K562 (cell line): ENCODE results near the gene HNRNPA3. TPM values are rescaled to one million over a fixed set of nuclear protein-coding genes. Genes with fewer than 3 reads are reported as not detected.

ENCODE experiments used
- ARNT ChIP-seq, 2 experiments: fragments of 450-650 bp; IDR thresholded peaks; 2 replicates each; pipeline ENCODE4 v1.6.1; 2016; ENCODE audit warnings: mild to moderate bottlenecking in 1 of 2
- DDX20 ChIP-seq: fragments of 450-650 bp; IDR thresholded peaks from 2 replicates; pipeline ENCODE4 v1.6.1; 2016; ENCODE audit warnings: missing genetic modification characterization, low read depth, mild to moderate bottlenecking, missing compliant biosample characterization, moderate library complexity
- DIDO1 ChIP-seq: fragments of 450-650 bp; IDR thresholded peaks from 2 replicates; pipeline ENCODE4 v1.6.1; 2016; ENCODE audit warnings: low read depth, missing biosample characterization, missing genetic modification characterization
- EWSR1 ChIP-seq: fragments of 450-650 bp; IDR thresholded peaks from 2 replicates; pipeline ENCODE4 v1.6.1; 2018; ENCODE audit warnings: borderline replicate concordance, mild to moderate bottlenecking, low read depth, moderate library complexity; ENCODE audit not compliant: partially characterized antibody
- FOXJ2 ChIP-seq: fragments of 200-800 bp; sonication (Bioruptor generic); IDR thresholded peaks from 2 replicates; pipeline ENCODE4 v1.6.1; 2016; ENCODE audit warnings: missing genetic modification characterization, missing compliant biosample characterization
- HDAC1 ChIP-seq, 2 experiments: fragments of 450-650 bp; IDR thresholded peaks; 2 replicates each; pipeline ENCODE4 v1.6.1; 2016 to 2017; ENCODE audit warnings: inconsistent platforms in 1 of 2, mild to moderate bottlenecking in 1 of 2, moderate library complexity in 1 of 2
- MTA1 ChIP-seq: fragments of 450-650 bp; IDR thresholded peaks from 2 replicates; pipeline ENCODE4 v1.6.1; 2017; ENCODE audit warnings: borderline replicate concordance
- NFYB ChIP-seq: IDR thresholded peaks from 2 replicates; pipeline ENCODE4 v1.6.1; 2011; ENCODE audit warnings: mild to moderate bottlenecking, moderate library complexity; ENCODE audit not compliant: insufficient read length; ENCODE audit errors: extremely low read depth
- SRF ChIP-seq, 2 experiments: fragments of 250-450, 450-650 bp in 1 of 2; sonication (Bioruptor Pico) in 1 of 2; sonication (generic) in 1 of 2; formaldehyde crosslinking; IDR thresholded peaks; 2 replicates each; pipeline versions ENCODE4 v1.5.0 to v1.5.1; 2020 to 2022; ENCODE audit warnings: mild to moderate bottlenecking in 1 of 2, missing genetic modification reagents in 1 of 2
- TCF7 ChIP-seq: sonication (generic); IDR thresholded peaks from 2 replicates; pipeline ENCODE4 v1.6.1; 2016; ENCODE audit warnings: antibody characterized with exemption, borderline replicate concordance
- ZNF41 ChIP-seq: fragments of 250-450 bp; sonication (Bioruptor Pico); conservative IDR thresholded peaks from 2 replicates; pipeline ENCODE4 v1.4.0; 2020; ENCODE audit warnings: mild to moderate bottlenecking
- ZNF583 ChIP-seq: fragments of 250-450 bp; sonication (Bioruptor Pico); IDR thresholded peaks from 2 replicates; pipeline ENCODE4 v1.4.0; 2020
- polyA plus RNA-seq, 8 experiments: library from polyadenylated mRNA; depleted of rRNA in 4 of 8; stranded (reverse) in 5 of 8; unstranded in 3 of 8; fragments of >200 nt; fragmentation: Nextera tagmentation in 2 of 8; fragmentation: Illumina TruSeq in 1 of 8; extraction: Ambion mirVana in 2 of 8; extraction: Trizol in 1 of 8; gene quantifications; 2 replicates each; pipeline versions ENCODE4 v1.2.1 to v1.2.3, GENCODE V29; 2011 to 2014; ENCODE audit warnings: inconsistent platforms in 1 of 8, missing spikeins in 1 of 8
- total RNA-seq, 7 experiments: library from RNA; depleted of rRNA in 6 of 7; stranded (reverse); fragments of >200 nt in 6 of 7; fragmentation: Illumina TruSeq in 2 of 7; extraction: Trizol in 2 of 7; gene quantifications; 2 replicates each; pipeline versions ENCODE4 v1.2.1 to v1.2.3, GENCODE V29; 2011 to 2021; ENCODE audit warnings: low replicate concordance in 1 of 7
- TF ChIP-seq, protein P1 (sequence below): fragments of 450-650 bp; formaldehyde crosslinking; IDR thresholded peaks from 2 replicates; pipeline ENCODE4 v1.4.0; 2022; ENCODE audit warnings: missing genetic modification characterization

HNRNPA3 gene
- total and polyA plus RNA-seq, 9 of the 15 experiments (the other 6 are each of a cell fraction or from before 2014, with no cell fraction given), result 72.8 to 428 (median 192) TPM

DNA sequence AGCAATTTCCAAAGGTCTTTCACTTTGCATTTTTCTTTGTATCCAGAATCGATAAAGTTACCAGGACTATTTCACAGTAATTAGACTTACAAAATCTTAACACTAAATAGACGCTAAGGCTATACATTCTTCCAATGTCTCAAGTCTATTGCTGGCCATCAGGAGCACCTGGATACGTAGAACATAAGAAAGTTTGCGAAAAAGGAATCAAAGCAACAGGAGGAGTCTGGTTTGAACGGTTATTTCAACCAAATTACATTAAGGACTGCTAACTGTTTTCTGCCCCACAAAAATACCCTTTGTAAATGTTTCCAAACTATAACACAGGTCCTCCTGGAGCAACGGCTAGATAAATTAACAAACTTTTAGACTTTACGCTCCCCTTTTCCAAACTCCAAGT is 1.4 kb upstream of the HNRNPA3 start (continued):
- TF ChIP-seq MTA1, result no peak
- TF ChIP-seq EWSR1, result no peak
- no peak for TF ChIP-seq TCF7
- TF ChIP-seq DIDO1, result no peak
- no peak for TF ChIP-seq ZNF41 (CRISPR knock-in tag)
- no peak for TF ChIP-seq HDAC1 (IDR thresholded peaks at IDR 0.05)
- TF ChIP-seq SRF (CRISPR knock-in tag; IDR thresholded peaks at IDR 0.05), result peak in 1 of 2 experiments; percentile 19; a peak in 1 of 4 replicates
- TF ChIP-seq DDX20, result 0 out of 2 replicates have a peak, but pooled peaks have one; percentile 18
- TF ChIP-seq, protein P1, sequence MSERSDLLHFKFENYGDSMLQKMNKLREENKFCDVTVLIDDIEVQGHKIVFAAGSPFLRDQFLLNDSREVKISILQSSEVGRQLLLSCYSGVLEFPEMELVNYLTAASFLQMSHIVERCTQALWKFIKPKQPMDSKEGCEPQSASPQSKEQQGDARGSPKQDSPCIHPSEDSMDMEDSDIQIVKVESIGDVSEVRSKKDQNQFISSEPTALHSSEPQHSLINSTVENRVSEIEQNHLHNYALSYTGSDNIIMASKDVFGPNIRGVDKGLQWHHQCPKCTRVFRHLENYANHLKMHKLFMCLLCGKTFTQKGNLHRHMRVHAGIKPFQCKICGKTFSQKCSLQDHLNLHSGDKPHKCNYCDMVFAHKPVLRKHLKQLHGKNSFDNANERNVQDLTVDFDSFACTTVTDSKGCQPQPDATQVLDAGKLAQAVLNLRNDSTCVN (CRISPR knock-in tag), result no peak
- no peak for TF ChIP-seq NFYB
- no peak for TF ChIP-seq FOXJ2
- TF ChIP-seq ARNT (IDR thresholded peaks at IDR 0.05), result no peak
- no peak for TF ChIP-seq ZNF583 (CRISPR knock-in tag)
- TF ChIP-seq, all 486 proteins: peak for 6
